Right atrium auricular region (tissue), 2 donors: Measurements from ENCODE around the gene SLC6A13. TPM values are rescaled to one million over a fixed set of nuclear protein-coding genes. Genes with fewer than 3 reads are reported as not detected.

ENCODE experiments used
- DNase-seq: peaks from one replicate; pipeline ENCODE4 v3.0.0-alpha.2; 2019; ENCODE audit warnings: low spot score
- H3K27ac ChIP-seq, 2 donors: fragments of 200-600 bp; sonication (generic); 1 replicate in 1 of 2; 2 replicates in 1 of 2; pipeline ENCODE4 v1.5.1; 2016 to 2019
- H3K27me3 ChIP-seq, 2 donors: fragments of 200-600 bp; sonication (generic); one replicate each; pipeline versions ENCODE4 v1.5.1 to v1.6.0; 2017 to 2019
- H3K36me3 ChIP-seq: fragments of 200-600 bp; sonication (generic); one replicate; pipeline ENCODE4 v1.5.1; 2016
- H3K4me1 ChIP-seq, 2 donors: fragments of 200-600 bp; sonication (generic); one replicate each; pipeline versions ENCODE4 v1.5.1 to v1.6.0; 2017 to 2019
- H3K4me3 ChIP-seq, 2 donors: fragments of 200-600 bp; sonication (generic); 1 replicate in 1 of 2; 2 replicates in 1 of 2; pipeline ENCODE4 v1.5.1; 2017 to 2019; ENCODE audit warnings: mild to moderate bottlenecking in 1 of 2, moderate library complexity in 1 of 2
- H3K9me3 ChIP-seq, 2 donors: fragments of 200-600 bp; sonication (generic); one replicate each; pipeline ENCODE4 v1.5.1; 2019
- total RNA-seq, 2 donors: library from RNA; depleted of rRNA; stranded (reverse); fragments of >200 nt; gene quantifications; one replicate each; pipeline ENCODE4 v1.1.0, GENCODE V29; 2016
- TF ChIP-seq, protein P1 (sequence below), 2 donors: fragments of 200-600 bp; sonication (generic); IDR thresholded peaks; one replicate each; pipeline ENCODE4 v1.5.1; 2019; ENCODE audit warnings: antibody characterized with exemption in 2 of 2

Gene SLC6A13
- total RNA-seq, 2 donors from 2014 or later = 2.1 to 2.3 TPM

DNA sequence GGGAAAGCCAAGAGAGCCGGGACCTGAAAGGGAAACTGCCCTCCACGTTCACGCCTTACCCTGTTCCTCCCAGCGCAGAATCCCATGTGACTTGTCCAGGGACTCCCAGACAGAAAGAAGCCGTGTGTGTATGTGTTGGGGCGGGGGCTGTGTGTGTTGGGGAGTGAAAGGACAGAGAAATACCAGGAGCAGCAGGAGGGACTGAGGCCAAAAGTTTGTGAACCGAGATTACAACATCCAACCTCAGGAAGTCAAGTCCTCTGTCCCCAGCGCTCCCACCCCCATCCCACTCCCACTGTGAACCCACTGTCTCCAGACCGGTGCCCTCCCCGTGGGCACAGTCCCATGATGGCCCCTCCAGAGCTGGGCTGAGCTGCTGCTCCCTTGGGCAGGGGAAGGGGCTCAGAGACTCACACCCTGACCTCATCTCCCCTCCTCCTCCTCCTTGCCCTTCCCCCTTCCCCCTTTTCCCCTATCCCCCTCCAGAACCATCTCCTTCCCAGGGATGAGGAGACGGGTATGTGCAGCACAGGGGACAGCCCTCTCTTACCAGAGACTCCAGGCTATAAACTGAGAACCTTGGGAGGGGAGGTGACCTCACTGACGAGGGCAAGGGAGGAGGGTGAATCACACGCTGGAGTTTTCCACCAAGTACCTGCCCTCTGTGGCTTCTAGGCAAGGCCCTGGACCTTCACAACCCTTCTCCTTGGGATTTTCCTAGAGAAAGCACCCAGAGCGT lies 48.5 kb downstream of the SLC6A13 start, which contains the start of gene SLC6A12:
Gene SLC6A12 (minus strand): TSS at position 155 of the 739 bp plus-strand sequence. CDS start 4,171 bp downstream, outside the sequence.
- H3K27me3 ChIP-seq = no peaks in the 10 kb centered on the region
- H3K9me3 ChIP-seq = no peaks in the 10 kb centered on the region
- peaks cover 0 to 12% of the 10 kb centered on the region in 2 donors for H3K4me1 ChIP-seq
- H3K27ac ChIP-seq = no peak within 1 kb of the TSS
- H3K4me3 ChIP-seq = no peak within 1 kb of the TSS
- DNase-seq = no peak
- TF ChIP-seq, protein P1, sequence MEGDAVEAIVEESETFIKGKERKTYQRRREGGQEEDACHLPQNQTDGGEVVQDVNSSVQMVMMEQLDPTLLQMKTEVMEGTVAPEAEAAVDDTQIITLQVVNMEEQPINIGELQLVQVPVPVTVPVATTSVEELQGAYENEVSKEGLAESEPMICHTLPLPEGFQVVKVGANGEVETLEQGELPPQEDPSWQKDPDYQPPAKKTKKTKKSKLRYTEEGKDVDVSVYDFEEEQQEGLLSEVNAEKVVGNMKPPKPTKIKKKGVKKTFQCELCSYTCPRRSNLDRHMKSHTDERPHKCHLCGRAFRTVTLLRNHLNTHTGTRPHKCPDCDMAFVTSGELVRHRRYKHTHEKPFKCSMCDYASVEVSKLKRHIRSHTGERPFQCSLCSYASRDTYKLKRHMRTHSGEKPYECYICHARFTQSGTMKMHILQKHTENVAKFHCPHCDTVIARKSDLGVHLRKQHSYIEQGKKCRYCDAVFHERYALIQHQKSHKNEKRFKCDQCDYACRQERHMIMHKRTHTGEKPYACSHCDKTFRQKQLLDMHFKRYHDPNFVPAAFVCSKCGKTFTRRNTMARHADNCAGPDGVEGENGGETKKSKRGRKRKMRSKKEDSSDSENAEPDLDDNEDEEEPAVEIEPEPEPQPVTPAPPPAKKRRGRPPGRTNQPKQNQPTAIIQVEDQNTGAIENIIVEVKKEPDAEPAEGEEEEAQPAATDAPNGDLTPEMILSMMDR (IDR thresholded peaks at IDR 0.05) = no peak
- no peaks in the 10 kb centered on the region for H3K36me3 ChIP-seq

DNA sequence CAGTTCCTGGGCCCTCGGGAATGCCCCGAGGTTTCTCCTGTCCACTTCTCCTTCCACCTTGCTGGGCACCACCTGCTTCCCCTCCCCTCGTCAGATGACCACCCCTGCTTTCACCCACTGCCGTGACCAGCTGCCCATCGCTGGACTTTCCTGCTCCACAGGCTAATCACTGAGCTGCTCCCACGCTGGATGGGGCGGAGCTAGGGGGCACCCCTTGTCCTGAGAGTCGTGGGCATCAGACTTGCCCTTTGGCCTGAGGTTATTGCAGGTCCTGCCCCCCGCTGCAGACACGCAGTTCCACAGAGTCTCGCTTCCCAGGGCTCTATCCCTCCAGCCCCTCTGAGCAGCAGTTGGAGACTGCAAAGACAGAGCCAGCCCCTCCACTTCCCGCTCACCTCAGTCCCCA lies 49.1 kb downstream of the SLC6A13 start:
- H3K36me3 ChIP-seq = no peaks in the 10 kb centered on the region
- DNase-seq = no peak
- peaks cover 0 to 12% of the 10 kb centered on the region in 2 donors for H3K4me1 ChIP-seq
- no peak overlapping the region for H3K4me3 ChIP-seq
- H3K27ac ChIP-seq = no peak overlapping the region
- no peaks in the 10 kb centered on the region for H3K27me3 ChIP-seq
- TF ChIP-seq, protein P1 (IDR thresholded peaks at IDR 0.05) = no peak
- no peaks in the 10 kb centered on the region for H3K9me3 ChIP-seq

DNA sequence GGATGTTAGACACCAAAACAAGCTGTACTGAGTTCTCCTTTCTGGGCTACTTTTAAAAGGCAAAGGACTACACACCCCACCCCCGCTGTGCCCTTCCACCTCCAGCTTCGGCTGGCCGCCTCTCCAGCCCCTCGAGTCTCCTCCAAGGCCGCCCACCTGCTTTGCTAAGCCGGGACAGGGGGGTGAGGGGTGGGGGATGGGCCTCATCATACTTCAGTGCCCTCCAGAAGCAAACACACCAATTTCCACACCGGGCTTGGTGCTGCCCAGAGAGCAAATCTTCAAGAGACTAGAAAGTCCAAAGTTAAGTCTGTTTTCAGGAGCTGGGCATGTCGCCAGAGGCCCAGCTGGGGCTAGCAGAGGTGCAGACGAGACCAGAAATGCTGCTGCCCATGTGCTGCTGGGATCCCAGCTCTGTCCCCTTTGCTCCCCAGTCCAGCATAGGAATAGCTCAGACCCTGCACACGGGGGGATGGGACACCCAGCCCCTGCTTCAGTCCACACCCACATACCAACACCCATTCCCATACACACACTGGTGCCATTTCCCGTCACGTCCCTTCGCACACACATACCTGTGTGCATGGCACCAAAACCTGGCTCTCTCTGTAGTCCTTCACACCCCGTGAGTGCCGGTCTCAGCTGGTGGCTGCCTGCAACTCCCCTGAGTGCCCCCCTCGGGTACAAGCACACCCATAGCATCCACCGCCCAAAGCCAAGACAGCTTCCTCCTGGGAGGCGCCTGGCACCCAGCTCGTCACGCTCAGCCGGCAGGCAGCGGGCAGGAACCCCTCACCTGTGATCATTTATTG lies 49.7 kb downstream of the SLC6A13 start:
- DNase-seq = no peak

DNA sequence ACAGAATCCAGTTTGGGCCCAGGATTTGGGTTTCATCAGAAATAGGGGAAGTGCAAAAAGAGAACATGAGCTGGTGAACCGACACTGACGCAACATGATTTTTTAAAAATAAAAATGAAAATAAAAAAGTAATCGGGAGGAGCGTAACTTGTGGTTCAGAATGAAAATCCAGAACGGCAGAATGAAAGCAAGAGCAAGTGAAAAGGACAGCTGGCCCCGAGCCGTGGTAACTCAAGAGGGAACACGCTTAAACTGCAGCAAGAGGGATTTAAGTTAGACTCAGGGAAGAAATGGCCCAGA lies 50.3 kb downstream of the SLC6A13 start:
- Histone ChIP-seq H3K4me1 (peaks cover 0 to 12% of the 10 kb centered on the region in 2 donors), H3K9me3 (no peaks in the 10 kb centered on the region), H3K27me3 (no peaks in the 10 kb centered on the region), H3K36me3 (no peaks in the 10 kb centered on the region), H3K4me3 (no peak overlapping the region), H3K27ac (no peak overlapping the region)
- no peak for DNase-seq
- TF ChIP-seq, protein P1 (IDR thresholded peaks at IDR 0.05) = no peak

More for the DNA sequence above, 49.7 kb downstream of the SLC6A13 start:
- peaks cover 0 to 12% of the 10 kb centered on the region in 2 donors for H3K4me1 ChIP-seq
- H3K4me3 ChIP-seq = no peak overlapping the region
- no peaks in the 10 kb centered on the region for H3K27me3 ChIP-seq
- no peaks in the 10 kb centered on the region for H3K9me3 ChIP-seq
- no peaks in the 10 kb centered on the region for H3K36me3 ChIP-seq
- TF ChIP-seq, protein P1 (IDR thresholded peaks at IDR 0.05) = no peak
- no peak overlapping the region for H3K27ac ChIP-seq

DNA sequence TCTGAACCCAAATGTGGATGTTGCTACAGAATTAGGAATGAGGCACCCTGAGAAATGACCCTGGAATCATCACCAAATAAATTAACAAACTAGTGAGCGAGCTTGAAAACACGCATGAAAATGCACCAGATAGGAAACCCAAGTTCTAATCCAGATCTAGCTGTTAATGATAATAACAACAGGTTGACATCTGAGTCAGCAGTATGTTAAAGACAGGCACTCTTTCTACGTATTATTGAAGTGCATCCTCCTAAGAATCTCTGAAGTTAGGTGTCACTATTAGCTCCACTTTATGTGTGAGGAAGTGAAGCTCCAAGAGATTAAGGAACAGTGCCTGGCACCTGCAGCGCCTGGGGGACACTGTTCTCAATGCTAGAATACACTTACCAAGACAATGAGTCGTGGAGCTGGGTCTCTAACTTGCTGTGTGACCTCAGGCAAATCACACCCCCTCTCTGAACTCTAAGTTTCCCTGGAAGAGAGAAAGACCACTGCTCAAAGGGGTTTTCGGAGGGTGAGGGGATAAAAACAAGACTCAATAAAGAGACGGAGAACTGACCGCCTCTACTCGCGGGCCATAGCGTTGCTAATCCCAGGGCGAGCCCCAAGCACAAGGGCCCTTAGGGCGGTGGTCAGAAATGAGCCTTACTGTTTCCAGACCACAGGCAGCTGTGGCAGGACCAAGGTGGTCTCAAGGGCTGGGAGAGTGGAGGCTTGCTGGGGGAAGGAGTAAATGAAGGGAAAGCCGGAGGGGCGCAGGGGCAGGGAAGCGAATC lies 50.8 kb downstream of the SLC6A13 start:
- no peak overlapping the region for H3K27ac ChIP-seq
- DNase-seq = no peak

More for the DNA sequence above, 50.8 kb downstream of the SLC6A13 start:
- Histone ChIP-seq H3K27me3 (no peaks in the 10 kb centered on the region), H3K9me3 (no peaks in the 10 kb centered on the region), H3K4me3 (no peak overlapping the region), H3K4me1 (peaks cover 0 to 12% of the 10 kb centered on the region in 2 donors), H3K36me3 (no peaks in the 10 kb centered on the region)
- TF ChIP-seq, protein P1 (IDR thresholded peaks at IDR 0.05) = no peak
